ENCODE data around the gene CBX2. TPM values are rescaled to one million over a fixed set of nuclear protein-coding genes. Genes with fewer than 3 reads are reported as not detected.
A peak's percentile ranks its signal among the peaks of the same experiment; 100 is the strongest.

CBX2 gene
- total RNA-seq, 1 donor from 2014 or later, result 9.9 TPM

- DNase-seq (ENCODE audit: extremely low spot score, unreplicated experiment), result no peak
- Mint-ChIP-seq H3K27me3 (ENCODE audit: unreplicated experiment) (peaks cover 27% of the 10 kb centered on the region), H3K4me1 (ENCODE audit: unreplicated experiment) (peaks cover 44% of the 10 kb centered on the region), H3K9me3 (ENCODE audit: unreplicated experiment) (no peaks in the 10 kb centered on the region), H3K36me3 (ENCODE audit: unreplicated experiment) (no peaks in the 10 kb centered on the region), H3K27ac (ENCODE audit: unreplicated experiment) (no peak overlapping the region), H3K4me3 (ENCODE audit: unreplicated experiment) (peak overlapping the region; percentile 82)
- TF ChIP-seq CTCF (IDR thresholded peaks at IDR 0.05), result no peak
Measured at GRCh38 chr17:79795795-79796443, 18.0 kb downstream of the CBX2 start.

DNA sequence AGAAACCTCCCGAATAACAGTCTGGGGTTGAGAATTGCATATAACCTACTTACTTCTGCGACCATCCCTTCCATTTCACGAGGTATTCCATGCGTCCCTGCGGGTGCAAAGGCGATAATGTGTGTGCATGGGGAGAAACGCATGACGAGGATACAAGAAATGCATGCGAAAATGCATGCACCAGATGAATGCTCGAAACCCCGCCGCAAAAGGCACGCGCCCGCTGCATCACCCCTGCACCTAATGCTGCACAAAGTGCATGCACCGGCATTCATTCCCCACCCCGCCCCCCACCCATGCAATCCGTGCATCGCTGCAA lies 18.5 kb downstream of the CBX2 start:
- Mint-ChIP-seq H3K27ac (ENCODE audit: unreplicated experiment) (no peak overlapping the region), H3K9me3 (ENCODE audit: unreplicated experiment) (no peaks in the 10 kb centered on the region), H3K4me3 (ENCODE audit: unreplicated experiment) (peak overlapping the region; percentile 82), H3K4me1 (ENCODE audit: unreplicated experiment) (peaks cover 44% of the 10 kb centered on the region), H3K36me3 (ENCODE audit: unreplicated experiment) (no peaks in the 10 kb centered on the region), H3K27me3 (ENCODE audit: unreplicated experiment) (peaks cover 28% of the 10 kb centered on the region)
- no peak for TF ChIP-seq CTCF (IDR thresholded peaks at IDR 0.05)
- no peak for DNase-seq (ENCODE audit: extremely low spot score, unreplicated experiment)

DNA sequence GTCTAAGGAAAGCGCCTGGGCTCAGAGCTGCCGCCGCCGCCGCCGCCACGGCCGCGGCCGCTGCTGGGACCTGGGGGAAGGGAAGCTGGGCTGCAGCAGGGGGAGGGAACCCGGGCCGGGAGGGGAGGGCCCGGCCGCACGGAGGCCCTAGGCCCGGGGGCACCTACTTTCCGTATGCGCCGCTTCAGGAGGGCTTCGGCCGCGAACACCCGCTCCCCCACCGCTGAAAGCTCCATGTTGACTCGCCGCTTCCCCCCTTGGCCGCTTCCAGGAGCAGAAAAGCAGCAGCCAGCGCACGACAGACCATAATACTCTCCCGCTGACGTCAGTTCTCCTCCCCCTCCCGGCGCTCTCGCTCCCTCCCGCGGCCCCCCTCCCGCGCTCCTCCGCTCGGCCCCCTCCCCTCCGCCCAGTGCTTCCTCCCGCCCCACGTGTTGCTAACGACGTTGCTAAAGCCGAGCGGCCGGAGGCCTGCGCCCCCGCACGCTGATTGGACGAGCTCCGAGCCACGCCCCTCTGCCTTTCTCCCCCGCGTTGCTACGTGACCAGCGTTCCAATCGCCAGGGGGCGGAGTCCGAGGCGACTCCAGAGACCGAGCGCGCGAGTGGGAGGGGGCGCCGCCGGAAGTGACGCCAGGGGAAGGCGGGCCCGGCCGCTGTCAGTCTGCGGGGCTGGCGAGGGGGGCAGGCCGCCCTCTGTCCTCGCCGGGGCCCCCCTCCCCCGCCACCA lies 19.0 kb downstream of the CBX2 start, which contains the start of gene CBX8:
TSS of gene CBX8 (minus strand) at position 315 of the 729 bp plus-strand sequence. CDS start at position 236, 79 bp downstream.
- Mint-ChIP-seq H3K27me3 (ENCODE audit: unreplicated experiment) (peaks cover 31% of the 10 kb centered on the region), H3K36me3 (ENCODE audit: unreplicated experiment) (no peaks in the 10 kb centered on the region)
- TF ChIP-seq CTCF (IDR thresholded peaks at IDR 0.05), result peak; percentile 30

GRCh38 chr17:79797492-79798298 lies 19.7 kb downstream of the CBX2 start:
- Mint-ChIP-seq H3K9me3 (ENCODE audit: unreplicated experiment) (no peaks in the 10 kb centered on the region), H3K27ac (ENCODE audit: unreplicated experiment) (no peak overlapping the region), H3K27me3 (ENCODE audit: unreplicated experiment) (peaks cover 32% of the 10 kb centered on the region), H3K4me3 (ENCODE audit: unreplicated experiment) (peak overlapping the region; percentile 82), H3K36me3 (ENCODE audit: unreplicated experiment) (no peaks in the 10 kb centered on the region), H3K4me1 (ENCODE audit: unreplicated experiment) (peaks cover 42% of the 10 kb centered on the region)
- DNase-seq (ENCODE audit: extremely low spot score, unreplicated experiment), result no peak
- TF ChIP-seq CTCF (IDR thresholded peaks at IDR 0.05), result no peak

More for the DNA sequence above, 19.0 kb downstream of the CBX2 start, which contains the start of gene CBX8:
- Mint-ChIP-seq H3K4me3 (ENCODE audit: unreplicated experiment) (peak within 1 kb of the TSS; percentile 82), H3K9me3 (ENCODE audit: unreplicated experiment) (no peaks in the 10 kb centered on the region), H3K27ac (ENCODE audit: unreplicated experiment) (peak within 1 kb of the TSS; percentile 83), H3K4me1 (ENCODE audit: unreplicated experiment) (peaks cover 48% of the 10 kb centered on the region)
- DNase-seq (ENCODE audit: extremely low spot score, unreplicated experiment), result peak; percentile 100
